NB4 (cell line): ENCODE data around the gene LCA5.

Experiments
- MYC ChIP-seq: IDR thresholded peaks from 2 replicates; pipeline ENCODE4 v1.6.1; 2011; ENCODE audit warnings: low read depth, low read length
- POLR2A ChIP-seq: IDR thresholded peaks from 2 replicates; pipeline ENCODE4 v1.6.1; 2011; ENCODE audit warnings: mild to moderate bottlenecking; ENCODE audit not compliant: insufficient read length; ENCODE audit errors: extremely low read depth
- TF ChIP-seq, protein P1 (sequence below): IDR thresholded peaks from one replicate; pipeline ENCODE4 v1.5.1; 2012; ENCODE audit warnings: low read depth, low read length
- TF ChIP-seq, protein P2 (sequence below): IDR thresholded peaks from 2 replicates; pipeline ENCODE4 v1.6.1; 2011; ENCODE audit warnings: low read depth, low read length

DNA sequence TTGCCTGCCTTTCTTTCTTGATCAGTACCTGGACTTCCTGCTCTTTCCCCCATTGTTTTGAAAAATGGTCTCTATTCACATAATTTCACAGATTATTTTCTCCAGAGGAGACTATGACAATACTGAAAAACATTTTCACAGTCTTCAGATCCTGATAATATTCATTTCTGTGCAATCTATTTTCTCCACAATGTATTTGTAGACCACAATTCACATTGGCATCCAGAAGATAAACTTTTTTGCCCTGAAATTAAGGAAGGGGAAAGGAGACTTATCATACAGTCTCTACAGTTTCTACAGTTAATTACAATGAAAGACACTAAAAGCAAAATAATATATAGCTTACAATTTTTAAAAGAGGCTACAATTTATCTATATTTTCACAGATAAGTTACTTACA lies 18.4 kb downstream of the LCA5 start:
- TF ChIP-seq POLR2A (no peak), MYC (no peak)
- TF ChIP-seq, protein P1, sequence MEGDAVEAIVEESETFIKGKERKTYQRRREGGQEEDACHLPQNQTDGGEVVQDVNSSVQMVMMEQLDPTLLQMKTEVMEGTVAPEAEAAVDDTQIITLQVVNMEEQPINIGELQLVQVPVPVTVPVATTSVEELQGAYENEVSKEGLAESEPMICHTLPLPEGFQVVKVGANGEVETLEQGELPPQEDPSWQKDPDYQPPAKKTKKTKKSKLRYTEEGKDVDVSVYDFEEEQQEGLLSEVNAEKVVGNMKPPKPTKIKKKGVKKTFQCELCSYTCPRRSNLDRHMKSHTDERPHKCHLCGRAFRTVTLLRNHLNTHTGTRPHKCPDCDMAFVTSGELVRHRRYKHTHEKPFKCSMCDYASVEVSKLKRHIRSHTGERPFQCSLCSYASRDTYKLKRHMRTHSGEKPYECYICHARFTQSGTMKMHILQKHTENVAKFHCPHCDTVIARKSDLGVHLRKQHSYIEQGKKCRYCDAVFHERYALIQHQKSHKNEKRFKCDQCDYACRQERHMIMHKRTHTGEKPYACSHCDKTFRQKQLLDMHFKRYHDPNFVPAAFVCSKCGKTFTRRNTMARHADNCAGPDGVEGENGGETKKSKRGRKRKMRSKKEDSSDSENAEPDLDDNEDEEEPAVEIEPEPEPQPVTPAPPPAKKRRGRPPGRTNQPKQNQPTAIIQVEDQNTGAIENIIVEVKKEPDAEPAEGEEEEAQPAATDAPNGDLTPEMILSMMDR: no peak
- TF ChIP-seq, protein P2, sequence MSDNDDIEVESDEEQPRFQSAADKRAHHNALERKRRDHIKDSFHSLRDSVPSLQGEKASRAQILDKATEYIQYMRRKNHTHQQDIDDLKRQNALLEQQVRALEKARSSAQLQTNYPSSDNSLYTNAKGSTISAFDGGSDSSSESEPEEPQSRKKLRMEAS: no peak
